SU-DHL-6 (cell line): ENCODE data around the gene SERINC1.

Source experiments
- H2AFZ ChIP-seq: fragments of 200-600 bp; sonication (generic); 2 replicates; pipeline ENCODE4 v1.6.1; 2014; ENCODE audit warnings: low read depth, mild to moderate bottlenecking, moderate library complexity, mixed read lengths, antibody characterized with exemption, low read length; ENCODE audit not compliant: severe bottlenecking
- H3F3A ChIP-seq: fragments of 200-600 bp; shearing (Covaris generic); 2 replicates; pipeline ENCODE4 v1.6.0; 2016; ENCODE audit warnings: antibody characterized with exemption, mild to moderate bottlenecking; ENCODE audit not compliant: insufficient read depth
- H3K27ac ChIP-seq: fragments of 200-600 bp; sonication (generic); 2 replicates; pipeline ENCODE4 v1.5.1; 2016; ENCODE audit warnings: low read depth, mild to moderate bottlenecking, low read length, moderate library complexity, mixed read lengths
- H3K27me3 ChIP-seq: fragments of 200-600 bp; sonication (generic), shearing (Covaris generic); 2 replicates; pipeline ENCODE4 v1.6.0; 2014; ENCODE audit warnings: mild to moderate bottlenecking, low read length
- H3K36me3 ChIP-seq: fragments of 200-600 bp; sonication (generic); 2 replicates; pipeline ENCODE4 v1.6.1; 2014; ENCODE audit warnings: mild to moderate bottlenecking, low read length, mixed read lengths
- H3K4me2 ChIP-seq: fragments of 300-600, 200-600 bp; shearing (Covaris generic), sonication (generic); 2 replicates; pipeline ENCODE4 v1.6.0; 2014; ENCODE audit warnings: low read length, low read depth, mild to moderate bottlenecking; ENCODE audit not compliant: poor library complexity, severe bottlenecking
- H3K4me3 ChIP-seq: fragments of 200-600 bp; sonication (generic); 2 replicates; pipeline ENCODE4 v1.5.1; 2014; ENCODE audit warnings: antibody characterized with exemption, low read length, mild to moderate bottlenecking, mixed read lengths; ENCODE audit not compliant: insufficient read depth, poor library complexity, severe bottlenecking
- H3K79me2 ChIP-seq: fragments of 200-600 bp; sonication (generic); 2 replicates; pipeline ENCODE4 v1.6.1; 2014; ENCODE audit warnings: mild to moderate bottlenecking, low read length, moderate library complexity; ENCODE audit not compliant: insufficient read depth
- H3K9ac ChIP-seq: fragments of 200-600 bp; sonication (generic); 2 replicates; pipeline ENCODE4 v1.7.0; 2014; ENCODE audit warnings: mild to moderate bottlenecking, low read length
- H3K9me2 ChIP-seq: fragments of 200-600 bp; sonication (generic); replicated peaks from 2 replicates; pipeline ENCODE4 v1.6.1; 2014; ENCODE audit warnings: low read length; ENCODE audit not compliant: insufficient read depth
- H3K9me3 ChIP-seq: fragments of 200-600 bp; sonication (generic); 2 replicates; pipeline ENCODE4 v1.6.1; 2014; ENCODE audit warnings: low read length, mixed read lengths; ENCODE audit not compliant: insufficient read depth
- H4K20me1 ChIP-seq: fragments of 200-600 bp; sonication (generic); 2 replicates; pipeline ENCODE4 v1.6.1; 2014; ENCODE audit warnings: low read depth, mild to moderate bottlenecking, antibody characterized with exemption, low read length, moderate library complexity, mixed read lengths
- EZH2phosphoT487 ChIP-seq: fragments of 200-600 bp; sonication (generic), shearing (Covaris generic); conservative IDR thresholded peaks from 2 replicates; pipeline ENCODE4 v1.6.1; 2018; ENCODE audit warnings: mild to moderate bottlenecking, antibody characterized with exemption, low read length, moderate library complexity, mixed read lengths
- TF ChIP-seq, protein P1 (sequence below): fragments of 200-600 bp; sonication (generic); IDR thresholded peaks from one replicate; pipeline ENCODE4 v1.5.1; 2017; ENCODE audit warnings: antibody characterized with exemption, mild to moderate bottlenecking, low read length, moderate library complexity; ENCODE audit not compliant: insufficient read depth, poor library complexity, severe bottlenecking

The SERINC1 gene

DNA sequence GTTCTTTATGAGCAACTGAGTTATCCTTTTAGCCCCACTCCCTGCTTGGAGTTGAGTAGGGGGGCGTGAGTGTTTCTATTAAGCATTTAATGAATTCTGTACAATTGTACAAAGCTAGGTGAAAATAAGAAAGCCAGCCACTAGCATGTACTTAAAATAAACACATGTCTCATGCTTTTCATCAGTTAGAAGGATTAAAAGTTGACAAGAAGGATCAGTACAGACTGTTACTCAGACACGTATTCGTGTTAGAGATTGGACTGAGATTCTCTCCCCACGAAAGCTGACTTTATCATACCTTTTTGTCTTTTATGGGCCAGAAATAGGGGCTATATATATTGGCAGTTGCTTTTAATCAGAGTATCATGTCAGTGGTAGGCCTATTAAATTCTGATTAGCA lies 70.5 kb downstream of the SERINC1 start:
- peaks cover 66% of the 10 kb centered on the region for H3K79me2 ChIP-seq
- no peaks in the 10 kb centered on the region for H3K27me3 ChIP-seq
- peak overlapping the region; percentile 98 for H3K4me3 ChIP-seq
- no peaks in the 10 kb centered on the region for H3F3A ChIP-seq
- peak overlapping the region; percentile 93 for H3K4me2 ChIP-seq
- H2AFZ ChIP-seq, result no peak overlapping the region
- H3K9me2 ChIP-seq, result no peaks in the 10 kb centered on the region
- no peak for TF ChIP-seq EZH2phosphoT487
- TF ChIP-seq, protein P1, sequence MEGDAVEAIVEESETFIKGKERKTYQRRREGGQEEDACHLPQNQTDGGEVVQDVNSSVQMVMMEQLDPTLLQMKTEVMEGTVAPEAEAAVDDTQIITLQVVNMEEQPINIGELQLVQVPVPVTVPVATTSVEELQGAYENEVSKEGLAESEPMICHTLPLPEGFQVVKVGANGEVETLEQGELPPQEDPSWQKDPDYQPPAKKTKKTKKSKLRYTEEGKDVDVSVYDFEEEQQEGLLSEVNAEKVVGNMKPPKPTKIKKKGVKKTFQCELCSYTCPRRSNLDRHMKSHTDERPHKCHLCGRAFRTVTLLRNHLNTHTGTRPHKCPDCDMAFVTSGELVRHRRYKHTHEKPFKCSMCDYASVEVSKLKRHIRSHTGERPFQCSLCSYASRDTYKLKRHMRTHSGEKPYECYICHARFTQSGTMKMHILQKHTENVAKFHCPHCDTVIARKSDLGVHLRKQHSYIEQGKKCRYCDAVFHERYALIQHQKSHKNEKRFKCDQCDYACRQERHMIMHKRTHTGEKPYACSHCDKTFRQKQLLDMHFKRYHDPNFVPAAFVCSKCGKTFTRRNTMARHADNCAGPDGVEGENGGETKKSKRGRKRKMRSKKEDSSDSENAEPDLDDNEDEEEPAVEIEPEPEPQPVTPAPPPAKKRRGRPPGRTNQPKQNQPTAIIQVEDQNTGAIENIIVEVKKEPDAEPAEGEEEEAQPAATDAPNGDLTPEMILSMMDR, result no peak
- peak overlapping the region; percentile 99 for H3K9ac ChIP-seq
- no peaks in the 10 kb centered on the region for H3K9me3 ChIP-seq
- no peak overlapping the region for H3K27ac ChIP-seq
- H3K36me3 ChIP-seq, result no peaks in the 10 kb centered on the region
- peaks cover 23% of the 10 kb centered on the region for H4K20me1 ChIP-seq

DNA sequence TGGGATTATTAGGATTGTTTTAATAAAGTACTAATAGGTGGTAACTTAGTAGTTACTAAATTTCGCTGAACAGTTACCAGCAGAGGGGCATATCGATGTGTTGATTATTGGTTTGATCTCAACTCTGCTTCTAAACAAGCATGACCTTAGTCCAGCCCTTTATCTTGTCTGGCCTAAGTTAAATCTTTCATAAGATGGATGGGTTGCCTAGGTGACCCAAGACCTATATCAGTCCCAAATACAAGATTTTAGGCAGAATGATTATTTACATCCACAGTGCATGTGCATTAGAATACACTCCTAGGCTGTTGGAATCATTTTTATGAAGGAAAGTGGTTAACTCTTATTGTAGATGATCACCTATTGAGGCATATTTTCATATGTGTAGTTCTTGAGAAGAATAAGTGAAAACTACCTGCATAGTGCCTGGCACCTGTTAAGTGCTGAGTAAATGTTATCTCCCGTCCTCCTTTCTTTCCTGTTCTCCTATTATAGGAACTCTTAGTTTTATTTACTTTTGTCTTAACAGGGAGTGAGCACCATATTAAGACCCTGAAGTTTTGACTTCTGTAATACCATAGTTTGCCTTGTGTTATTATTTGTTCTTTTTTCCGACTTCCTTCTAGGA lies 71.0 kb downstream of the SERINC1 start:
- no peaks in the 10 kb centered on the region for H3K27me3 ChIP-seq
- peak overlapping the region; percentile 98 for H2AFZ ChIP-seq
- peak overlapping the region; percentile 93 for H3K4me2 ChIP-seq
- no peaks in the 10 kb centered on the region for H3K9me3 ChIP-seq
- 0 out of 2 replicates have a peak overlapping the region, but pooled peaks have one; percentile 32 for H3K27ac ChIP-seq
- peak overlapping the region; percentile 99 for H3K9ac ChIP-seq
- peaks cover 21% of the 10 kb centered on the region for H4K20me1 ChIP-seq
- no peaks in the 10 kb centered on the region for H3K9me2 ChIP-seq
- TF ChIP-seq, protein P1, result no peak
- no peak for TF ChIP-seq EZH2phosphoT487
- H3F3A ChIP-seq, result no peaks in the 10 kb centered on the region
- peaks cover 60% of the 10 kb centered on the region for H3K79me2 ChIP-seq
- peak overlapping the region; percentile 98 for H3K4me3 ChIP-seq
- H3K36me3 ChIP-seq, result no peaks in the 10 kb centered on the region

DNA sequence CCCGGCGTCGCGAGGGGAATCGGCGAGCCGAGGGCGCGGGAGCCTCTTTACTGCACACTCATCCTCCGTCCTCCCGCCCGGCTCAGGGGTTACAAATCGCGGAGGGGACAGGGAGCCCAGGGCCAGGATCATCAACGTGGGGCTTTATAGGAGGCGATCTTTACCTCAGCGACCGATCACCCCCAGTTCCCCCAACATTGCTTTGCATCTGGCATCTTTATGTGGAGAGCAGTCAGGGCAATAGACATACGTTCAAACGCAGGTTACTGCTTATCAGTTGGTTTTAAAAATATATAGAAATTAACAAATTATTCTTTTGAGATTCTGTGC lies 71.5 kb downstream of the SERINC1 start:
- peaks cover 56% of the 10 kb centered on the region for H3K79me2 ChIP-seq
- H3K36me3 ChIP-seq, result no peaks in the 10 kb centered on the region
- H4K20me1 ChIP-seq, result peaks cover 17% of the 10 kb centered on the region
- H2AFZ ChIP-seq, result peak overlapping the region; percentile 98
- H3K4me2 ChIP-seq, result peak overlapping the region; percentile 93
- no peaks in the 10 kb centered on the region for H3K27me3 ChIP-seq
- H3K9me2 ChIP-seq, result no peaks in the 10 kb centered on the region
- TF ChIP-seq, protein P1, result no peak
- TF ChIP-seq EZH2phosphoT487, result no peak
- peak overlapping the region; percentile 99 for H3K9ac ChIP-seq
- 0 out of 2 replicates have a peak overlapping the region, but pooled peaks have one; percentile 68 for H3K27ac ChIP-seq
- H3F3A ChIP-seq, result no peaks in the 10 kb centered on the region
- H3K9me3 ChIP-seq, result no peaks in the 10 kb centered on the region
- H3K4me3 ChIP-seq, result peak overlapping the region; percentile 98
